Ascending aorta (tissue), 2 donors: Measurements from ENCODE around the gene PDE10A. TPM values are rescaled to one million over a fixed set of nuclear protein-coding genes. Genes with fewer than 3 reads are reported as not detected.
"Not testable (repeated sequence)": the region's sequence is repeated elsewhere in the genome, so short reads cannot be mapped to it uniquely, and the experiment has no call there.

Experiments
- DNase-seq, 2 donors: peaks; one replicate each; pipeline ENCODE4 v3.0.0-alpha.2; 2019; ENCODE audit warnings: low spot score in 2 of 2
- H3K27ac ChIP-seq, 2 donors: fragments of 200-600 bp; sonication (generic); one replicate each; pipeline ENCODE4 v1.5.1; 2016 to 2017; ENCODE audit warnings: mild to moderate bottlenecking in 1 of 2
- H3K27me3 ChIP-seq: fragments of 200-600 bp; sonication (generic); one replicate; pipeline ENCODE4 v1.5.1; 2017
- H3K36me3 ChIP-seq, 2 donors: fragments of 200-600 bp; sonication (generic); one replicate each; pipeline ENCODE4 v1.5.1; 2016
- H3K4me1 ChIP-seq, 2 donors: fragments of 200-600 bp; sonication (generic); one replicate each; pipeline ENCODE4 v1.5.1; 2016 to 2017; ENCODE audit warnings: mild to moderate bottlenecking in 1 of 2
- H3K4me3 ChIP-seq, 2 donors: fragments of 200-600 bp; sonication (generic); one replicate each; pipeline ENCODE4 v1.5.1; 2016 to 2017; ENCODE audit warnings: mild to moderate bottlenecking in 1 of 2
- H3K9me3 ChIP-seq, 2 donors: fragments of 200-600 bp; sonication (generic); one replicate each; pipeline ENCODE4 v1.5.1; 2016
- intact Hi-C: fragments of 100-400 bp; cut with DNase I; formaldehyde crosslinking; loops from one replicate; pipeline ENCODE4 v1.15.1; 2023
- total RNA-seq: library from RNA; depleted of rRNA; stranded (reverse); fragments of >200 nt; gene quantifications from one replicate; pipeline ENCODE4 v1.1.0, GENCODE V29; 2016
- TF ChIP-seq, protein P1 (sequence below), 3 experiments: fragments of 200-600 bp in 2 of 3; fragments of 450-650 bp in 1 of 3; sonication (generic) in 2 of 3; IDR thresholded peaks; one replicate each; pipeline ENCODE4 v1.5.1; 2016 to 2019; ENCODE audit warnings: antibody characterized with exemption in 3 of 3, mild to moderate bottlenecking in 1 of 3, moderate library complexity in 1 of 3

The PDE10A gene
- total RNA-seq, 1 donor from 2014 or later = 2.0 TPM

DNA sequence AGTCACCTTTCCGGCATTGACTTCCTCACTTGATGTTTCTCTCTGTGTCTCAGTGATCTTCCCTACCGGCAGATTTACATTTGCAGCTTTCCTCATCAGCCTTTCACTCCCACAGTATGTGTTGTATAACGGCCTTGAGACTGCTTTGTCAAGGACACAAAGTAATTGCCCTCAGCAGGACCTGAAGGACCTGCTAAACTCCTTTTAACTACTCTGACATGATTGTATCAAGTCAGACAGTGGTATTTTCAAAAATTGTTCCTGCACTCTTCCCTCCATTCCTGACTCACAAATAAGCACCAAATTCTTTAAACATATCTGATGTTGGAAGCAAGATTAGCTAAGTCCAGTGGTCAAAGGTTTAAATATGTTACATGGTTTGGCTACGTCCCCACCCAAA is 62.4 kb downstream of the PDE10A start:
- no peaks in the 10 kb centered on the region for H3K4me1 ChIP-seq
- H3K36me3 ChIP-seq = no peaks in the 10 kb centered on the region
- no peak overlapping the region for H3K27ac ChIP-seq
- no peak for DNase-seq
- no peaks in the 10 kb centered on the region for H3K9me3 ChIP-seq
- intact Hi-C loops = no loop called here
- H3K27me3 ChIP-seq = no peaks in the 10 kb centered on the region
- TF ChIP-seq, protein P1, sequence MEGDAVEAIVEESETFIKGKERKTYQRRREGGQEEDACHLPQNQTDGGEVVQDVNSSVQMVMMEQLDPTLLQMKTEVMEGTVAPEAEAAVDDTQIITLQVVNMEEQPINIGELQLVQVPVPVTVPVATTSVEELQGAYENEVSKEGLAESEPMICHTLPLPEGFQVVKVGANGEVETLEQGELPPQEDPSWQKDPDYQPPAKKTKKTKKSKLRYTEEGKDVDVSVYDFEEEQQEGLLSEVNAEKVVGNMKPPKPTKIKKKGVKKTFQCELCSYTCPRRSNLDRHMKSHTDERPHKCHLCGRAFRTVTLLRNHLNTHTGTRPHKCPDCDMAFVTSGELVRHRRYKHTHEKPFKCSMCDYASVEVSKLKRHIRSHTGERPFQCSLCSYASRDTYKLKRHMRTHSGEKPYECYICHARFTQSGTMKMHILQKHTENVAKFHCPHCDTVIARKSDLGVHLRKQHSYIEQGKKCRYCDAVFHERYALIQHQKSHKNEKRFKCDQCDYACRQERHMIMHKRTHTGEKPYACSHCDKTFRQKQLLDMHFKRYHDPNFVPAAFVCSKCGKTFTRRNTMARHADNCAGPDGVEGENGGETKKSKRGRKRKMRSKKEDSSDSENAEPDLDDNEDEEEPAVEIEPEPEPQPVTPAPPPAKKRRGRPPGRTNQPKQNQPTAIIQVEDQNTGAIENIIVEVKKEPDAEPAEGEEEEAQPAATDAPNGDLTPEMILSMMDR (IDR thresholded peaks at IDR 0.05) = no peak
- H3K4me3 ChIP-seq = no peak overlapping the region

GRCh38 chr6:165599596-165600487 is 63.2 kb downstream of the PDE10A start:
- DNase-seq = no peak
- TF ChIP-seq, protein P1 (IDR thresholded peaks at IDR 0.05) = no peak
- Histone ChIP-seq H3K36me3 (no peaks in the 10 kb centered on the region), H3K27me3 (no peaks in the 10 kb centered on the region), H3K4me1 (no peaks in the 10 kb centered on the region), H3K9me3 (no peaks in the 10 kb centered on the region), H3K27ac (no peak overlapping the region), H3K4me3 (no peak overlapping the region)
- intact Hi-C loops = no loop called here

DNA sequence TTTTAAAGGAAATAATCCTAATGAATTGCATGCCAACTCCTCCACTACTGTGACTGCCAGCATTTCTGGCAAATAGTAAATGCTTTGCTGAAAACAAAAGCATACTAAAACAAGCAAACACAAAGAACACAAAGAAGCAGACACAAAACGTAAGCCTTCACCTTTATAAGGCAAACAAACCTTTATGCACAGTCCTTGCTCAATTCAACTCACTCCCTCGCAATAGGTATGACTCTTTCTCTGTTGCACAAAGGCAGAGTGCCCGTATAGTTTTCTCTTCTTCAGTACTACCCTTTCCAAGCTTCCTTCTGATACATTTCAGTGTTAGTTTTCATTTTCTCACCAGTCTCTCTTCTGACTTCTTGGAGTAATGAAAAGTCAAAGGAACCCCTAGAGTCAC is 63.9 kb downstream of the PDE10A start:
- no peak for DNase-seq
- Histone ChIP-seq H3K36me3 (no peaks in the 10 kb centered on the region), H3K4me3 (no peak overlapping the region), H3K4me1 (no peaks in the 10 kb centered on the region), H3K27ac (no peak overlapping the region), H3K27me3 (no peaks in the 10 kb centered on the region), H3K9me3 (no peaks in the 10 kb centered on the region)
- TF ChIP-seq, protein P1 (IDR thresholded peaks at IDR 0.05) = no peak
- intact Hi-C loops = no loop called here

DNA sequence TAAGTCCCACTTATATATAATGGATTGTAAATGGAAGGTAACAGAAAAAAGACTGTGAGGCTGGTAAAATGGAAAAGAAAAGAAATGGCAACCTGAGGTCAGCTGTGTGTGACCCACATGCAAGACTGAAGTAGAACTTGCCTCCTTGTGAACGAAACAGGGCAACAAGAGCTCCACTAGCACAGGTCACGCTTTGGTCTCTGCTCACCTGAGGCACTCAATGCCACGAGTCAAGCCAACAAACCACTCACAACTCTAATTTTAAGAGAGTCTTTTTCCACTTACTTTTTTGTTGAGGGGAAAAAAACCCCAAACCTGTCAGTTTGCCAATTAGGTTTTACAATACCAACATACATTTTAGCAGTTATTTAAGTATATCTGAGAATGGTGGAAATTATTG is 65.2 kb downstream of the PDE10A start:
- H3K9me3 ChIP-seq = peaks cover 3 to 8% of the 10 kb centered on the region in 2 donors
- H3K4me3 ChIP-seq = no peak overlapping the region
- intact Hi-C loops = no loop called here
- no peaks in the 10 kb centered on the region for H3K27me3 ChIP-seq
- H3K36me3 ChIP-seq = no peaks in the 10 kb centered on the region
- DNase-seq = no peak
- no peaks in the 10 kb centered on the region for H3K4me1 ChIP-seq
- TF ChIP-seq, protein P1 (IDR thresholded peaks at IDR 0.05) = no peak
- no peak overlapping the region for H3K27ac ChIP-seq

- no peak for DNase-seq
- TF ChIP-seq, protein P1 (IDR thresholded peaks at IDR 0.05) = no peak
- intact Hi-C loops = no loop called here
- Histone ChIP-seq H3K4me3 (no peak overlapping the region), H3K27ac (no peak overlapping the region), H3K4me1 (no peaks in the 10 kb centered on the region), H3K36me3 (no peaks in the 10 kb centered on the region), H3K9me3 (peaks cover 3 to 8% of the 10 kb centered on the region in 2 donors), H3K27me3 (no peaks in the 10 kb centered on the region)
Measured at GRCh38 chr6:165594584-165595333, 68.3 kb downstream of the PDE10A start.

DNA sequence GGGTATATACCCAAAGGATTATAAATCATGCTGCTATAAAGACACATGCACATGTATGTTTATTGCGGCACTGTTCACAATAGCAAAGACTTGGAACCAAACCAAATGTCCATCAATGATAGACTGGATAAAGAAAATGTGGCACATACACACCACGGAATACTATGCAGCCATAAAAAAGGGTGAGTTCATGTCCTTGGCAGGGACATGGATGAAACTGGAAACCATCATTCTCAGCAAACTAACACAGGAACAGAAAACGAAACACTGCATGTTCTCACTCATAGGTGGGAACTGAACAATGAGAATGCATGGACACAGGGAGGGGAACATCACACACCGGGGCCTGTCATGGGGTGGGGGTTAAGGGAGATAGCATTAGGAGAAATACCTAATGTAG is 70.1 kb downstream of the PDE10A start:
- H3K9me3 ChIP-seq, H3K27me3 ChIP-seq, H3K4me3 ChIP-seq, H3K4me1 ChIP-seq, H3K27ac ChIP-seq, intact Hi-C loops, H3K36me3 ChIP-seq, DNase-seq: not testable (repeated sequence)
